HUDEP-2 (cell line): ENCODE data around the gene NDUFV1.
A peak's percentile ranks its signal among the peaks of the same experiment; 100 is the strongest.
"Not testable (repeated sequence)": the region's sequence is repeated elsewhere in the genome, so short reads cannot be mapped to it uniquely, and the experiment has no call there.

Experiments used
- DNase-seq, 76 experiments: peaks; one replicate each; lab custom pipeline; 2025; ENCODE audit not compliant: unreplicated experiment in 76 of 76; lab: John Stamatoyannopoulos, UW

The NDUFV1 gene

GRCh38 chr11:67622905-67623304 is 16.2 kb downstream of the NDUFV1 start:
- not testable (repeated sequence) for DNase-seq

DNA sequence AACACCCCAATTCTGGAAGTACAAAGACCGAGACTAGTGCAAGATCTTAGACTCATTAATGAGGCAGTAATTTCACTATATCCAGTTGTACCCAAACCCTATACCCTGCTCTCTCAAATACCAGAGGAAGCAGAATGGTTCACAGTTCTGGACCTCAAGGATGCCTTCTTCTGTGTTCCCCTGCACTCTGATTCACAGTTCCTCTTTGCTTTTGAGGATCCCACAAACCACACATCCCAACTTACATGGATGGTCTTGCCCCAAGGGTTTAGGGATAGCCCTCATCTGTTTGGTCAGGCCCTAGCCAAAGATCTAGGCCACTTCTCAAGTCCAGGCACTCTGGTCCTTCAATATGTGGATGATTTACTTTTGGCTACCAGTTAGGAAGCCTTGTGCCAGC is 17.1 kb downstream of the NDUFV1 start:
- not testable (repeated sequence) for DNase-seq

- DNase-seq: not testable (repeated sequence)
Measured at GRCh38 chr11:67626131-67626833, 19.5 kb downstream of the NDUFV1 start.

- DNase-seq: no peak
Measured at GRCh38 chr11:67626970-67627369, 20.2 kb downstream of the NDUFV1 start.

GRCh38 chr11:67627441-67627811 is 20.7 kb downstream of the NDUFV1 start:
- DNase-seq: no peak

- no peak for DNase-seq
Measured at GRCh38 chr11:67627812-67628624, 21.3 kb downstream of the NDUFV1 start.

GRCh38 chr11:67628710-67629385 is 22.1 kb downstream of the NDUFV1 start:
- peak in 2 of 76 experiments; percentile 16 to 17 for DNase-seq

DNA sequence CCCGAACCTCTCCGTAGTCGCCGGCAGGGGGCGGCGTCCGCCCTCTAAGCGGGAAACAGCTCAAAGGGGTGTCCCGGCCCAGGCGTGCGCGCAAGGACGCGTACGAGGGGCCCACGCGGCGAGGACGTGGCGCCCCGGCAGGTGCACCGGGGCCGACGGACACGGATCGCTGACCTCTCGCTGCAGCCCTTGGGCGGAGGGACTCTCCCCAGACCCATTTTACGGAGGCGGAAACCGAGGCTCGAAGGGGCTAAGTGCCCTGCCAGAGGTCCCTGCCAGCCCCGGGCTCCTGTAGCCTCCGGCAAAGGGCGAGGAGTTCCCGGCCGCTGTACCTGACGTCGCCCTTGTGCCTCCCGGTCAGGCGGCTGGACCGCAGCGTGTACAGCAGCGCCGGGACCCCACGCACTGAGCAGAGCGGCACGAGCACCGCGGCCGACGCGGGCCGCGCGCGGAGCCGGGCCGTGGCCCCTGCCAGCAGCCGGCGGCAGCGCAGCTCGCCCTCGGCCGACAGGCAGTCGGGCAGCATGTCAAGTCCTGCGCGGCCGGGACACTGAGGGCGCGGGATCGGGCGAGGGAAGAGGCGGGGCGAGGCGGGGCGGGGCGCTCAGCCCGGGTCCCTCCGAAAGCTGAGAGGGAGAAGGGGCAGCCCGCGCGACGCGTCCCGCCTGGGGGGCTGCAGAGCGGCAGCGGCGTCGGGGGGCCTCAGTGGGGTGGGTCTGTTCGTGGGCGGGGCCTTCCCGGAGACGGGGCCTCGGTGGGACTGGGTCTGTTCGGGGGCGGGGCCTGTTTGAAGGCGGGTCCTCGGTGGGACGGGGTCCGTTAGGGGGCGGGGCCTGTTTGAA is 22.9 kb downstream of the NDUFV1 start, which contains the start of gene NUDT8:
NUDT8 (minus strand) TSS at position 552 of the 842 bp plus-strand sequence; CDS start at position 526, 26 bp downstream.
- peak in 72 of 76 experiments; percentile 35 to 98 (median 83) for DNase-seq

DNA sequence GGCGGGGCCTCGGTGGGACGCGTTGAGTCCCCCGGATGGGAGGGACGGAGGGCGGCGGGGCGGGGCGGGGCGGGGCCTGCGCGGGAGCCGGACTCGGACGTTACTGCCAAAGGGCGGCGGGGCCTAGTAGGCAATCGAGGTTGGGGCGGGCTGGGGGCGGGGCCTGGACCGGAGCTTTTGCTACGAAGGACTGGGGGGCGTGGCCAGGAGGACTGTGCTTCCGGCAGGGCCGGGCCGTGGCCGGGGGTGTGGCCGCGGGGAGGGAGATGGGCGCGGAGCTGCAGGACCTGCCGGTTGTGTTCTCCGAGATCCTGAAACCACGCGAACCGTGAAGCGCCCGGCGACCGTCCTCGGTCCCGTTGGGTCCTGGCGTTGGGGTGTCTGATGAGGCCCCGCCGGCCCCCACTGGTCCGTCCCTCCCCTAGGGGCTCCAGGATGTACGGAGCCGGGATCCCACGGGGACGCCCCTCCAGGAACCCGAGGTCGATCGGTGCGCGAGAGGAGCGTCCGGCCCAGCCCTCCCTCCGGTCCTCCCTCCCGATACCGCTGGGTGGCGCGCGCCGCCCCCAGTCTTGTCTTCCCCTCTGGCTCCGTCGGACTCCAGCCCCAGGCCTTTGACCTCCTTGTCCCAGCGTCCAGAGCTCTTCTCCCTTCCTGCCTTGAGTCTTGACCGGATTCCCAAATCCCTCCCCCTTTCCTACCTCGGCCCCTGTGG is 23.6 kb downstream of the NDUFV1 start:
- peak in 75 of 76 experiments; percentile 70 to 100 (median 97) for DNase-seq

GRCh38 chr11:67630943-67631331 is 24.2 kb downstream of the NDUFV1 start:
- no peak for DNase-seq

GRCh38 chr11:67631411-67631810 is 24.7 kb downstream of the NDUFV1 start:
- no peak for DNase-seq

DNA sequence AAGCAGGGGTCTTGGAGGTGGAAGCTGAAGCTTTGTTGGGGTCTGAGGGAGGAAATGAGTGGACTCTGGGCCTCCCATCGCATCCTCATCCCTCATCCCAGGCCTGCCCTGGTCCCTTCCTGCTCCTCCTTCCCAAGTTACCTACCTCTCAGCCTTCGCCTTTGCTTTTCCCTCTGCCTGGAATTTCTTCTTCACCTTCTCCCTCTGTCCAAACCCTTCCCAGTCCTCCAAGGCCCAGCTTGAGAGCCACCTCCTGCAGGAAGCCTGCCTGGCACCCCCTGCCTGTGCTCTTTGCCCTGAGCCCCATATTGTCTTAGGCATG is 25.1 kb downstream of the NDUFV1 start:
- DNase-seq: no peak

DNA sequence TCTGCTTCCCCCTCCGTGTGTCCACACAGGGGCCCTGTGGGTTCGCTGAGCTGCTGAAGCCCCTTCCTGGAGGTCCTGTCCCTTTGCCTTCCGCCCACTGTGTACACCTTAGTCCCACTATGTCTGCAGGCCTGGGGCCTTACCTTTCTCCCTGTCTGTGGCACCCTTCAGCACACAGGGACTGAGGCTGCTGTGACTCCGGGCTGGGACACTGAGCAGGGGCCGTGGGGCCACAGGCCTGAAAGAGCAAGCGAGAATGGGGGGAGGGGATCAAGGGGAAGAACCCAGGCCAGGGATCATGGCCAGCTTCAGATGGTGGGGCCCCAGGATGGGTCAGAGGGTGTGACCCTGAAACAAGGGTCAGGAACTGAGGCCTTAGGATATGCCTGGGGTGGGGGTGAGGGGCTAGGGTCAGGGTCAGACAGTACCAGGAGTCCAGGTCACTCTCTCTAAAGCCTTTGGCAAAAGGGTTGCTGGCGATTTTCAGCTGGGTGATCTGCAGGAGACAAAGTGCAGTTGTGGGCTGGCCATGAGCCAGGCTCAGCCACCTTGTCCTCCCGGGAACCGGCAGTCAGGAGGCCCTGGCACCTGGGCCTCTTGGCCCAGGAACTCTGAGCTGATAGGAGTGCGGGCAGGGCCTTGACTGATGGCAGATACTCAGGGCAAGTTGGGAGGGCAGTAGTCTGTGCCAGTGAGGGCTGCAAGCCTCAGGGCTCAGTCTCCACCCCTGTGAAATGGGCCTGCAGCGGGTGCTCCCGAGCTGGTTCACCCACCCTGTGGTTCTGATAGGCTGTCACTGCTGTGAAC is 25.6 kb downstream of the NDUFV1 start:
- DNase-seq: peak in 31 of 76 experiments; percentile 3 to 43 (median 20)

DNA sequence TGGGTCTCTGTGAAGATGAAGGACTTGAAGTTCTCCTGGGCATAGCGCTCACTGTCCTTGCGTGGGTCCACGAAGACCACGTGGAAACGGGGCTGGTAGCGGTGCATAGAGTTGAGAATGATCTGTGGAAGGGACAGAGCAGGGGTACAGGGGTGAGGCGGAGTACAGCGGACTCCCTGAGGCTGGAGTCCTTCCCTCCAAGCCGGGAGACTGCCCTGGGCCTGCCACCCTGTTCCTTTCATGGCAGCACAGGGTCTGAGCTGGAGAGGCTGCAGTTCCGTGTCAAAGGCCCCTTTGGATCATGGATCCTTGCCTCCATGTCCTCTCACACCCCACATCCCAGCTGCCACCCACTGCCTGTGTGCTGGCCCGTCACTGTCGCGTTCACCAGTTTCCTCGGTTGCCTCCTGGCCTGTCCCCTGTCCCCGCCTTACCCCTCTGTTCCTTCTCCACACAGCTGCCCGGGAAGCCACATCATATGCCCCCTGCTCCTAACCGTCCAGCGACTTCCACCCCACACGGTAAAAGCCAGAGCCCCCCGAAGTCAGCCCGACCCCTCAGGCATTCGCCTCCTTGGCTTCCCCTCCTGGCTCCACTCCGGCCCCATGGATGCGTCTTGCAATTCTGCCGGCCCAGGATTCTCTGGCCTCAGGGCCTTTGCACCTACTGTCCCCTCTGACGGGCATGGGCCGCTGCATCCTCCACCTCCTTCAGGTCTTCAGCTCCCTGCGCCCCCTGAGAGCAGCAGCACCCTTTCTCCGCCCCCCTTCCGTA is 26.4 kb downstream of the NDUFV1 start:
- no peak for DNase-seq

DNA sequence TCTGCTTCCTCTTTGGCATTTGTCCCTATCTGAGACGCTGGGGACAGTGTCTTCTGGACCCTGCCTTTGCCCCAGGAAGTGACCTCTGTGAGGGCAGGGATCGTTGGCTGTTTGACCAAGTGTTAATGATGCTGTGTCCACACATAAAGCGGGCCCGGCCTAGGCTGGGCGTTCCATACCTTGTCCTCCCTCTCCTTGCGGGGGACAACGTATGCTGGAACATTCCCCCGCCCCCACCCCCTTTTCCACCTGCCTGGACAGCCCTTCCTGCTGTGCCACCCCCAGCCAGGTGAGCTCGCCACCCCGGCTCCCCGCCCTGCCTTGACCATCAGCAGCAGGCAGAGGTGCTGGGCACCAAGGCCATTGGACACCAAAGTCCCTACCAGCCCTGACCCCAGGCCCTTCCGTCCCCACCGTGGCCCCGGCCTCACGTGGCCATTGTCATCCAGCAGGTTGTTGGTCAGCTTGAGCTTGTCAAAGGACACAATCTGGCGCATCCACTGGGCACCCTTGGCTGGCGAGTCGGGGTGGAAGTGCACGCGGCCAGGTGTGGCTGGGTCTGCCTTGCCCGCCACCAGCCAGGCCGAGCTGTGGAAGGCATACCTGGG is 27.1 kb downstream of the NDUFV1 start:
- DNase-seq: no peak

DNA sequence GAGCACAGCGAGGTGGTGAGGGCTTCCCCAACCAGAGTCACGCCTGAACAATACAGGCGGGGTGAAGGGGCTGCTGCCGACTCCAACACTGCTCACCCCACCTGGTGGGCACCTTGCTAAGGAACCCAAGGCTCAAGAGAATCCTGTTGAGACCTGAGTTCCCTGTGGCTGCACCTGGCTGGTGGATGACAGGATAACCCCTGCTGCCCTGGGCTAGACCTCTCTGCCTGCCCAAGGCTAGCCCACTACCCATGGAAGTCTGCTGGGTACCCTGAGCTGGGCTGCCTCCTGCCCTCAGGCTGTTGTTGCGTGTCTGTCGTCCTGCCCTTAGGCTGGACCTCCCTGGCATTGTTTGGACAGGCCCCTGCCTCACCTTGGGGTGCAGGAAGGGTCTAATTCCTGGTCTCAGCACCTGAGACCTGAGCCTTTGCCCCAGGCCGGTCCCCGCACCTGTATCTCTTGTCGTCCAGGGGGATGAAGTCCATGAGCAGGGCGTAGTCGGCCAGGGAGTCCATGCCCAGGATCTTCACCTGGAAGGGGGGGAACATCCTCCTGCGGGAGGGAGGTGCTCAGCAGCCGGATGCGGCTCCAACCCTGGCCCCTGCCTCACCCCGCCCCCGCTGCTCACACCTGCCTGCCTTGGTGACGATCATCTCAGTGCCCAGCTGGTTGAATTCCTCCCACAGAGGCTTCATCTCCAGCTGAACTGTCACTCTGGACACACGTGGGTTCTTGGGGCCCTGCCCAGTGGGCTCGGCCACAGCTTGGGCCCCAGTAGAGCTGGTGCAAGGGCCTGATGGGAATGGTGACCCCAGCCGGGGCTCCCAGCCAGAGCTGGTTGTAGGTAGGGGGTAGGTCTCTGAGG is 27.9 kb downstream of the NDUFV1 start:
- DNase-seq: no peak

DNA sequence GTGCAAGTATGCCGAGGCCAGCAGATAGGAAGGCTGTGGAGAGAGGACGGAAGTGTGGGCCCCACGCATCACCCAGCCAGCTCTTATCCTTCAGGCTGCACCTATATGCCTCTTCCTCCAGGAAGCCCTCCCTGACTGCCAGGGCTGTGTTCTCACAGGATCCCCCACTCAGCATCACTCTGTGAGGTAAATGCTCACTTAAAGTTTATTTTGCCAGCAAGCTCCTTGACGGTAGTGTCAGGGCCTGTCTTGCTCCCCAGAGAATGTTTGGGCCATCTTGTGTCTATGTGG is 28.4 kb downstream of the NDUFV1 start:
- DNase-seq: no peak
